Measurements from ENCODE around the gene SERHL2. TPM values are rescaled to one million over a fixed set of nuclear protein-coding genes. Genes with fewer than 3 reads are reported as not detected.

Gene SERHL2
- polyA plus RNA-seq, 1 experiment, result 6.1 TPM

GRCh38 chr22:42619261-42620063 lies 65.7 kb downstream of the SERHL2 start:
- ChIA-PET CTCF (no interaction called here), POLR2A (no interaction called here)
- Histone ChIP-seq H3K4me3 (ENCODE audit: low read depth, low read length) (no peak overlapping the region), H3K27me3 (ENCODE audit: control insufficient read depth, insufficient read depth, low read length) (no peaks in the 10 kb centered on the region), H3K36me3 (ENCODE audit: control insufficient read depth, insufficient read depth, low read length) (peaks cover 32% of the 10 kb centered on the region)
- TF ChIP-seq CTCF (IDR thresholded peaks at IDR 0.05; ENCODE audit: insufficient read depth, low read depth, low read length), result no peak
- DNase-seq (ENCODE audit: low read depth), result no peak

- Histone ChIP-seq H3K4me3 (ENCODE audit: low read depth, low read length) (no peak overlapping the region), H3K36me3 (ENCODE audit: control insufficient read depth, insufficient read depth, low read length) (peaks cover 32% of the 10 kb centered on the region), H3K27me3 (ENCODE audit: control insufficient read depth, insufficient read depth, low read length) (no peaks in the 10 kb centered on the region)
- no peak for DNase-seq (ENCODE audit: low read depth)
- TF ChIP-seq CTCF (IDR thresholded peaks at IDR 0.05; ENCODE audit: insufficient read depth, low read depth, low read length), result no peak
- POLR2A ChIA-PET, result no interaction called here
- CTCF ChIA-PET, result interaction anchor here (1.1 to 3.8 kb wide), 4 partner anchors 8 to 207 kb away, joined by 4 to 24 read pairs (median 6); no protein-coding TSS in a partner anchor
These were observed 66.3 kb downstream of the SERHL2 start for GRCh38 chr22:42620084-42620483.

GRCh38 chr22:42621505-42622002 lies 67.8 kb downstream of the SERHL2 start:
- Histone ChIP-seq H3K4me3 (ENCODE audit: low read depth, low read length) (no peak overlapping the region), H3K36me3 (ENCODE audit: control insufficient read depth, insufficient read depth, low read length) (peaks cover 36% of the 10 kb centered on the region), H3K27me3 (ENCODE audit: control insufficient read depth, insufficient read depth, low read length) (no peaks in the 10 kb centered on the region)
- TF ChIP-seq CTCF (IDR thresholded peaks at IDR 0.05; ENCODE audit: insufficient read depth, low read depth, low read length), result peak; percentile 89
- DNase-seq (ENCODE audit: low read depth), result no peak
- POLR2A ChIA-PET, result no interaction called here
- CTCF ChIA-PET, result interaction anchor here (0.6 to 3.8 kb wide), 21 partner anchors 9 to 469 kb away, joined by 3 to 24 read pairs (median 4); partner anchors contain the start of genes A4GALT, ATP5MGL and CYB5R3

- H3K36me3 ChIP-seq (ENCODE audit: control insufficient read depth, insufficient read depth, low read length), result peaks cover 40% of the 10 kb centered on the region
- CTCF ChIA-PET, result interaction anchor here (0.6 to 3.8 kb wide), 16 partner anchors 9 to 468 kb away, joined by 3 to 24 read pairs (median 4); partner anchors contain the start of genes ATP5MGL and CYB5R3
- no peak for TF ChIP-seq CTCF (IDR thresholded peaks at IDR 0.05; ENCODE audit: insufficient read depth, low read depth, low read length)
These were observed 68.4 kb downstream of the SERHL2 start for GRCh38 chr22:42622061-42622710.

GRCh38 chr22:42623301-42623751 lies 69.6 kb downstream of the SERHL2 start:
- no peak overlapping the region for H3K4me3 ChIP-seq (ENCODE audit: low read depth, low read length)
- no peak for TF ChIP-seq CTCF (IDR thresholded peaks at IDR 0.05; ENCODE audit: insufficient read depth, low read depth, low read length)
- no peaks in the 10 kb centered on the region for H3K27me3 ChIP-seq (ENCODE audit: control insufficient read depth, insufficient read depth, low read length)
- ChIA-PET POLR2A (no interaction called here), CTCF (interaction anchor here (1.2 to 3.8 kb wide), 4 partner anchors 8 to 158 kb away, joined by 4 to 24 read pairs (median 10); no protein-coding TSS in a partner anchor)
- peaks cover 51% of the 10 kb centered on the region for H3K36me3 ChIP-seq (ENCODE audit: control insufficient read depth, insufficient read depth, low read length)
- DNase-seq (ENCODE audit: low read depth), result no peak

More at GRCh38 chr22:42622061-42622710, 68.4 kb downstream of the SERHL2 start:
- POLR2A ChIA-PET, result no interaction called here
- no peaks in the 10 kb centered on the region for H3K27me3 ChIP-seq (ENCODE audit: control insufficient read depth, insufficient read depth, low read length)
- DNase-seq (ENCODE audit: low read depth), result no peak
- H3K4me3 ChIP-seq (ENCODE audit: low read depth, low read length), result no peak overlapping the region
